HepG2 (cell line): ENCODE measurements around the gene SVOPL.

Experiments
- CTCF ChIP-seq: sonication (generic); formaldehyde crosslinking; IDR thresholded peaks from 2 replicates; pipeline ENCODE4 v1.5.0; 2020; ENCODE audit warnings: mild to moderate bottlenecking, missing genetic modification reagents, moderate library complexity
- EZH2 ChIP-seq: conservative IDR thresholded peaks from 2 replicates; pipeline ENCODE4 v1.6.1; 2012; ENCODE audit warnings: mild to moderate bottlenecking, low read depth, low read length, moderate library complexity
- HMG20A ChIP-seq: IDR thresholded peaks from 2 replicates; pipeline ENCODE4 v1.6.1; 2016; ENCODE audit warnings: borderline replicate concordance
- ISX ChIP-seq: sonication (generic); formaldehyde crosslinking; conservative IDR thresholded peaks from 2 replicates; pipeline ENCODE4 v1.5.0; 2020; ENCODE audit warnings: missing genetic modification reagents
- SIN3A ChIP-seq: IDR thresholded peaks from 2 replicates; pipeline ENCODE4 v1.6.1; 2011; ENCODE audit warnings: low read depth, mild to moderate bottlenecking, control low read depth, low read length, borderline replicate concordance
- SP2 ChIP-seq: sonication (generic); formaldehyde crosslinking; IDR thresholded peaks from 2 replicates; pipeline ENCODE4 v1.5.1; 2020; ENCODE audit warnings: mild to moderate bottlenecking, missing genetic modification reagents
- ZBTB1 ChIP-seq: sonication (generic); formaldehyde crosslinking; IDR thresholded peaks from 2 replicates; pipeline ENCODE4 v1.4.0; 2020; ENCODE audit warnings: missing genetic modification reagents, borderline replicate concordance
- ZMAT3 ChIP-seq: sonication (generic); formaldehyde crosslinking; conservative IDR thresholded peaks from 2 replicates; pipeline ENCODE4 v1.7.0; 2021; ENCODE audit warnings: missing genetic modification reagents
- ZNF501 ChIP-seq: sonication (generic); formaldehyde crosslinking; IDR thresholded peaks from 2 replicates; pipeline ENCODE4 v1.5.1; 2020; ENCODE audit warnings: mild to moderate bottlenecking, moderate library complexity, missing genetic modification reagents

- TF ChIP-seq HMG20A (CRISPR knock-in tag) (no peak), SP2 (CRISPR knock-in tag) (no peak), ZNF501 (CRISPR knock-in tag) (no peak), ZMAT3 (CRISPR knock-in tag) (no peak), ZBTB1 (CRISPR knock-in tag) (no peak), SIN3A (no peak), CTCF (CRISPR knock-in tag) (no peak), EZH2 (no peak), ISX (CRISPR knock-in tag) (no peak)
Observed at GRCh38 chr7:138668946-138669345, 32.2 kb downstream of the SVOPL start.
